HepG2 (cell line): ENCODE data around the gene ATP2B2. TPM values are rescaled to one million over a fixed set of nuclear protein-coding genes. Genes with fewer than 3 reads are reported as not detected.

ENCODE experiments used
- ATAC-seq: fragments of 200-7000 bp; cut with Tn5 transposase; 3 replicates; pipeline ENCODE4 v1.9.1; 2020; ENCODE audit warnings: mild to moderate bottlenecking, moderate library complexity
- BruUV-seq: library from RNA; stranded (reverse); fragments of 400-500 nt; replicated peaks from 2 replicates; lab custom pipeline; 2021; lab: Mats Ljungman, UMichigan
- CTCF ChIA-PET: fragments of 300-600 bp; formaldehyde crosslinking; extraction: SDS; loops from one replicate; lab custom pipeline; 2021; ENCODE audit warnings: low total read pairs, inconsistent platforms, low intra/inter-chr PET ratio; lab: Yijun Ruan, JAX
- POLR2A ChIA-PET: fragments of 350-600 bp; sonication (Branson Sonifier 250); formaldehyde crosslinking; loops from one replicate; lab custom pipeline; 2020; ENCODE audit warnings: antibody characterized with exemption, inconsistent platforms; lab: Yijun Ruan, JAX
- DNase-seq: peaks from one replicate; pipeline ENCODE4 v3.0.0-alpha.2; 2015; ENCODE audit warnings: low spot score
- FAIRE-seq: peaks from 3 replicates; lab custom pipeline; 2011; peaks lifted over from hg19 to GRCh38; lab: Jason Lieb, UNC
- H2AFZ ChIP-seq: one replicate; pipeline ENCODE4 v1.6.1; 2011; ENCODE audit warnings: low read length, inconsistent platforms
- H3K27ac ChIP-seq: fragments of 300-600 bp; 3 replicates; pipeline ENCODE4 v1.8.0; 2011; ENCODE audit warnings: mixed run types, mild to moderate bottlenecking, mixed read lengths, low read length, inconsistent platforms; ENCODE audit not compliant: insufficient read depth; ENCODE audit errors: extremely low read length
- H3K27me3 ChIP-seq, 2 experiments: fragments of 200-600 bp in 1 of 2; 2 replicates in 1 of 2; 3 replicates in 1 of 2; pipeline versions ENCODE4 v1.6.0 to v1.8.0; 2011; ENCODE audit warnings: low read length in 2 of 2, mild to moderate bottlenecking in 2 of 2, moderate library complexity in 2 of 2, inconsistent platforms in 1 of 2; ENCODE audit not compliant: insufficient read depth in 2 of 2, control insufficient read depth in 1 of 2
- H3K36me3 ChIP-seq, 2 experiments: fragments of 200-600 bp in 1 of 2; replicated peaks in 1 of 2; 2 replicates in 1 of 2; 3 replicates in 1 of 2; pipeline versions ENCODE4 v1.5.1 to v1.8.0; 2011; ENCODE audit warnings: low read length in 2 of 2, inconsistent platforms in 1 of 2; ENCODE audit not compliant: insufficient read depth in 2 of 2, control insufficient read depth in 1 of 2
- H3K4me1 ChIP-seq: 2 replicates; pipeline ENCODE4 v1.5.1; 2012; ENCODE audit warnings: low read length, inconsistent platforms; ENCODE audit not compliant: insufficient read depth
- H3K4me2 ChIP-seq: 2 replicates; pipeline ENCODE4 v1.6.0; 2011; ENCODE audit warnings: low read depth, low read length, inconsistent platforms
- H3K4me3 ChIP-seq, 3 experiments: fragments of 200-600 bp in 1 of 3; sonication (generic), shearing (Covaris generic) in 1 of 3; replicated peaks in 1 of 3; 2 replicates each; pipeline ENCODE4 v1.5.1; 2011 to 2016; ENCODE audit warnings: low read length in 3 of 3, inconsistent platforms in 2 of 3, low read depth in 2 of 3, mild to moderate bottlenecking in 2 of 3, control low read depth in 1 of 3, mixed read lengths in 1 of 3; ENCODE audit not compliant: insufficient read depth in 1 of 3
- H3K79me2 ChIP-seq: one replicate; pipeline ENCODE4 v1.6.1; 2011; ENCODE audit warnings: low read length, inconsistent platforms; ENCODE audit not compliant: insufficient read depth
- H3K9ac ChIP-seq: 2 replicates; pipeline ENCODE4 v1.6.0; 2011; ENCODE audit warnings: mild to moderate bottlenecking, low read depth, low read length, inconsistent platforms; ENCODE audit not compliant: insufficient read depth
- H3K9me3 ChIP-seq: 2 replicates; pipeline ENCODE4 v1.5.1; 2012; ENCODE audit warnings: mild to moderate bottlenecking, low read length
- H4K20me1 ChIP-seq: 2 replicates; pipeline ENCODE4 v1.6.0; 2011; ENCODE audit warnings: inconsistent platforms, mild to moderate bottlenecking, low read length, moderate library complexity; ENCODE audit not compliant: insufficient read depth
- CBX5 ChIP-seq: sonication (generic); formaldehyde crosslinking; IDR thresholded peaks from 2 replicates; pipeline ENCODE4 v1.4.0; 2020; ENCODE audit warnings: missing genetic modification reagents, borderline replicate concordance
- EEA1 ChIP-seq: sonication (generic); formaldehyde crosslinking; IDR thresholded peaks from 2 replicates; pipeline ENCODE4 v1.5.1; 2020; ENCODE audit warnings: mild to moderate bottlenecking, missing genetic modification reagents, borderline replicate concordance
- KMT2B ChIP-seq: IDR thresholded peaks from 2 replicates; pipeline ENCODE4 v1.6.1; 2016; ENCODE audit warnings: missing genetic modification reagents, missing compliant biosample characterization
- LCORL ChIP-seq, 2 experiments: fragments of 450-650 bp in 1 of 2; sonication (generic) in 1 of 2; formaldehyde crosslinking in 1 of 2; IDR thresholded peaks; 2 replicates each; pipeline versions ENCODE4 v1.5.0 to v1.6.1; 2017 to 2020; ENCODE audit warnings: antibody characterized with exemption in 1 of 2, missing genetic modification reagents in 1 of 2
- MIER3 ChIP-seq: IDR thresholded peaks from 2 replicates; pipeline ENCODE4 v1.6.1; 2016; ENCODE audit warnings: missing compliant biosample characterization, borderline replicate concordance
- ZFP36 ChIP-seq: fragments of 150-350 bp; IDR thresholded peaks from 2 replicates; pipeline ENCODE4 v1.6.1; 2018; ENCODE audit warnings: borderline replicate concordance, low read length, low read depth; ENCODE audit not compliant: partially characterized antibody
- ZNF562 ChIP-seq: sonication (generic); formaldehyde crosslinking; IDR thresholded peaks from 2 replicates; pipeline ENCODE4 v1.8.0; 2022; ENCODE audit warnings: missing genetic modification reagents, borderline replicate concordance
- ZNF629 ChIP-seq: sonication (generic); formaldehyde crosslinking; conservative IDR thresholded peaks from 2 replicates; pipeline ENCODE4 v1.5.0; 2020; ENCODE audit warnings: missing genetic modification reagents
- ZNF841 ChIP-seq: sonication (generic); formaldehyde crosslinking; IDR thresholded peaks from 2 replicates; pipeline ENCODE4 v1.8.1; 2023; ENCODE audit warnings: missing genetic modification reagents, borderline replicate concordance
- WGBS: methylation state at CpG from one replicate; pipeline ENCODE4 v1.1.6; 2017; ENCODE audit warnings: low lambda C conversion rate; 5-methylcytosine and 5-hydroxymethylcytosine counted together
- in situ Hi-C: cut with HindIII; loops from 2 replicates; pipeline ENCODE4 v1.10.0; 2017; ENCODE audit warnings: low pct_unique_long_range_greater_than_20kb; ENCODE audit not compliant: extremely low pct_ligation_motif_present
- intact Hi-C: fragments of 100-400 bp; cut with micrococcal nuclease; formaldehyde crosslinking; loops from one replicate; pipeline ENCODE4 v1.10.0; 2022; ENCODE audit not compliant: unreplicated experiment
- polyA plus RNA-seq, 8 experiments: library from polyadenylated mRNA; depleted of rRNA in 3 of 8; stranded (reverse) in 7 of 8; unstranded in 1 of 8; fragments of >200 nt; fragmentation: Illumina TruSeq in 4 of 8; extraction: Trizol in 4 of 8; gene quantifications; 2 replicates each; pipeline versions ENCODE4 v1.2.1 to v1.2.3, GENCODE V29; 2011 to 2016; ENCODE audit warnings: low read depth in 4 of 8, missing spikeins in 1 of 8, mixed read lengths in 1 of 8; ENCODE audit not compliant: insufficient read depth in 1 of 8
- total RNA-seq, 5 experiments: library from RNA; depleted of rRNA; stranded (reverse); fragments of >200 nt; fragmentation: Illumina TruSeq; extraction: Trizol; gene quantifications; 2 replicates each; pipeline ENCODE4 v1.2.3, GENCODE V29; 2016; ENCODE audit warnings: low read depth in 1 of 5

ATP2B2 gene
- total and polyA plus RNA-seq, 2 of the 13 experiments (the other 11 are each of a cell fraction or from before 2014, with no cell fraction given) = 1.5 to 2.3 TPM

DNA sequence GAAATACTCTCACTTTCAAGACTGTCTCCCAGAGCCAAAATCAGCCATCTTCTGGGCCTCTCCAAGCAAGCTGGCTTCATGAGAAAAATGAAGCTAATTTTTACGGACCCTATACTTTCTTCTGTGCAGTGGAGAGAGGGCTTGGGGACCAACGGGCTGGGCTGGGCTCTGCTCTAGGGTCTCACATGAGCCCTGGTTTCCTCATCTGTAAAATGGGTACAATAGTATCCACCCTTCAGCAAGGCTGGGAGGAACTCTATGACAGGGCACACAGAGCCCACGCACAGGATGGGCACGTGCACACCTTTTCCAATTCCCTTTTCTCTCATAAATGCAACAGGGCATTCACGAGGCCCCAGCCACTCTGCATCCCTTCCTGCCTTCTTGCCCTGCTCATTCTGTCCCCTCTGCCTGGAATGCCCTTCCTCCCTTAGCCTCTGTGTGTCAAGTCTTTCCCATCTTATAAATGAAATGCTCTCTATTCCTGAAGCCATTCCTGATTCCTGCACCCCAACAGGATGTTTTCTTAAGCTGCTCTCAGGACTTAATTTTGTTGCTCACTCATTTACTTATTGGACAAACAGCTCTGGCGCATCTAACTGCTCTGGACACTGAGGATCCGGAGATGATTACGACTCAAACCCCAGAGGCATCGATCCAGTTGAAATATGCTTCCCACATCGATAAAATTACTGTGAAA is 151.6 kb downstream of the ATP2B2 start:
- H3K9me3 ChIP-seq = no peaks in the 10 kb centered on the region
- in situ Hi-C loops = no loop called here
- no TSS peak for BruUV-seq
- no peak overlapping the region for H2AFZ ChIP-seq
- no peak for FAIRE-seq
- H3K4me3 ChIP-seq = no peak overlapping the region
- H3K79me2 ChIP-seq = no peaks in the 10 kb centered on the region
- CTCF ChIA-PET = no interaction called here
- no peak overlapping the region for H3K4me2 ChIP-seq
- TF ChIP-seq EEA1 (CRISPR knock-in tag) (no peak), CBX5 (CRISPR knock-in tag) (no peak), ZNF629 (CRISPR knock-in tag) (peak; percentile 74), ZNF562 (CRISPR knock-in tag) (no peak), KMT2B (CRISPR knock-in tag) (no peak)
- no peak overlapping the region for H3K9ac ChIP-seq
- H4K20me1 ChIP-seq = no peaks in the 10 kb centered on the region
- DNase-seq = no peak
- intact Hi-C loops = no loop called here
- WGBS = 65% methylated on average over 9 of the region's 10 CpGs
- POLR2A ChIA-PET = no interaction called here
- H3K27me3 ChIP-seq = peaks cover 1 to 9% of the 10 kb centered on the region in 2 experiments; a peak in 1 of 5 replicates
- no peak overlapping the region for H3K27ac ChIP-seq
- no peaks in the 10 kb centered on the region for H3K4me1 ChIP-seq
- ATAC-seq = no peak
- H3K36me3 ChIP-seq = no peaks in the 10 kb centered on the region

DNA sequence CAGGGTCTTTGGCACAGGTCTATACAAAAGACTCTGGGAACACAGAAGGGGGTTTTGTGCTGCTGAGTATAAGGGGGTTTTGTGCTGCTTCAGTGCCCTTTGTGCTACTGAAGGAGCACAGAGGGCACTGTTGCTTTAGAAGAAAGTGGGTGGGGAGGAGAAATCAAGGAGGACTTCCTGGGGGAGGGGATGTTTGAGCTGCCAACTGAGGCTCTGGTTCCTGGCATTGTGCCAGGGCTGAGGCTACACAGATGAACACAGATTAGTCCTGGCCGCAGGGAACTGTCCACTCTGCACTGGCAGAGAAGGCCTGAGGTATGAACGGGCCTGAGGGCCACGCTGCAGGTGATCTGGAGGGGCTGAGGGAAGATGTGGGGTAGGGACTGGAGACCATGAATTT is 152.2 kb downstream of the ATP2B2 start:
- no peaks in the 10 kb centered on the region for H3K36me3 ChIP-seq
- in situ Hi-C loops = no loop called here
- H2AFZ ChIP-seq = no peak overlapping the region
- ATAC-seq (no peak), DNase-seq (no peak), FAIRE-seq (no peak)
- no peaks in the 10 kb centered on the region for H4K20me1 ChIP-seq
- no peaks in the 10 kb centered on the region for H3K9me3 ChIP-seq
- no peak overlapping the region for H3K4me3 ChIP-seq
- TF ChIP-seq MIER3 (no peak), ZNF841 (CRISPR knock-in tag) (no peak), ZFP36 (peak; percentile 91), LCORL (IDR thresholded peaks at IDR 0.05) (peak; percentile 82), LCORL (CRISPR knock-in tag; IDR thresholded peaks at IDR 0.05) (no peak)
- 50% methylated on average over 3 of the region's 3 CpGs for WGBS
- H3K9ac ChIP-seq = no peak overlapping the region
- BruUV-seq = no TSS peak
- H3K27ac ChIP-seq = no peak overlapping the region
- no peaks in the 10 kb centered on the region for H3K4me1 ChIP-seq
- CTCF ChIA-PET = no interaction called here
- no peaks in the 10 kb centered on the region for H3K79me2 ChIP-seq
- intact Hi-C loops = no loop called here
- no peak overlapping the region for H3K4me2 ChIP-seq
- POLR2A ChIA-PET = no interaction called here
- peaks cover 1 to 11% of the 10 kb centered on the region in 2 experiments; a peak in 1 of 5 replicates for H3K27me3 ChIP-seq
